ENCODE data around the gene FHDC1.

Gene FHDC1

GRCh38 chr4:153027866-153028265, 91.7 kb downstream of the FHDC1 start:
- in situ Hi-C loops (cut with HindIII; ENCODE audit: low sequenced_read_pairs): loop anchor here (5.0 kb wide), 1 partner anchor 34 kb away; no protein-coding TSS in a partner anchor
- no peak overlapping the region for H3K4me3 ChIP-seq (ENCODE audit: low read depth, low read length)
- TF ChIP-seq CTCF (IDR thresholded peaks at IDR 0.05; ENCODE audit: low read depth, low read length, missing control alignments): no peak
- no peak for DNase-seq (ENCODE audit: low read depth)

GRCh38 chr4:153028535-153028934, 92.4 kb downstream of the FHDC1 start:
- in situ Hi-C loops (cut with HindIII; ENCODE audit: low sequenced_read_pairs): loop anchor here (5.0 kb wide), 1 partner anchor 34 kb away; no protein-coding TSS in a partner anchor
- TF ChIP-seq CTCF (IDR thresholded peaks at IDR 0.05; ENCODE audit: low read depth, low read length, missing control alignments): no peak
- DNase-seq (ENCODE audit: low read depth): no peak
- no peak overlapping the region for H3K4me3 ChIP-seq (ENCODE audit: low read depth, low read length)

All from astrocyte of the cerebellum (primary cell).